ENCODE results near the gene PCSK9. TPM values are rescaled to one million over a fixed set of nuclear protein-coding genes. Genes with fewer than 3 reads are reported as not detected.

Gene PCSK9
- total and polyA plus RNA-seq, 9 of the 15 experiments (the other 6 are each of a cell fraction or from before 2014, with no cell fraction given) = 3.2 to 58.6 (median 24.7) TPM

DNA sequence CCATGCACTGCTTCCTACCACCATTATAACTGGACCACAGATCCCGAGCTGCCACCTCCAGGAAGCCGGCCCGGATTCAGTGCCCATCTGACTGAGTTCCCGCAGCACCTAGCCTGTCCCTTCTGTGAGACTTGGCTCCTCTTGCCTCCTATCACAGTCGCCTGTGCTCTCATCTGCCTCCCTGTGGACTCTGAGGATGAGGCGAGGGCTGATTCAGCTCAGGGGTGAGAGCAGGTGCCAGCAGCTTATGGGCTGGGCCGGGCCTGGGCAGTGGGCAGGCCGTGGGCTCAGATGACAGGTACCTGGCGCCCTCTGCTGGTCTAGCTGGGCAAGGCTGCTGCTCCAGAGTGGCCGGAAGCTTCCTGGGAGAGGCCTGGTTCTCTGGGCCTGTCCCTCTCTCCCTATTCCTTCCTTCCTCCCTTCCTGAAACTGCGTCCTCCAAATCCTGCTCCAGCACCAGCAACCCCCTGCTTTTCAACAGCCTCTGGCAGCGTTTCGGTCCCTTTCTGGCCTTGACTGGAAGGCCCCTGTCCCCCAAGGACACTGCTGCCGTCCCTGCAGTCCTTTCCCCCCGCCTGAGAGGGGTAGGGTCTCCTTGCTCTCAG, 17.3 kb upstream of the PCSK9 start (continued):
- TF ChIP-seq ZNF197 (CRISPR knock-in tag; IDR thresholded peaks at IDR 0.05; ENCODE audit: low read depth) = no peak
- no peak for TF ChIP-seq RBM15 (IDR thresholded peaks at IDR 0.05; ENCODE audit: insufficient read depth, low read length)
- TF ChIP-seq ZNF124 (CRISPR knock-in tag; IDR thresholded peaks at IDR 0.05) = no peak
- TF ChIP-seq ZNF717 (CRISPR knock-in tag; IDR thresholded peaks at IDR 0.05) = no peak
- TF ChIP-seq IRF2 (CRISPR knock-in tag; IDR thresholded peaks at IDR 0.05) = no peak
- no peak for TF ChIP-seq ELF4 (CRISPR knock-in tag; IDR thresholded peaks at IDR 0.05)
- no peak for TF ChIP-seq ASH1L (IDR thresholded peaks at IDR 0.05; ENCODE audit: borderline replicate concordance, low read depth, partially characterized antibody)
- TF ChIP-seq HMG20A (CRISPR knock-in tag; conservative IDR thresholded peaks at IDR 0.05) = no peak
- TF ChIP-seq, protein P1, sequence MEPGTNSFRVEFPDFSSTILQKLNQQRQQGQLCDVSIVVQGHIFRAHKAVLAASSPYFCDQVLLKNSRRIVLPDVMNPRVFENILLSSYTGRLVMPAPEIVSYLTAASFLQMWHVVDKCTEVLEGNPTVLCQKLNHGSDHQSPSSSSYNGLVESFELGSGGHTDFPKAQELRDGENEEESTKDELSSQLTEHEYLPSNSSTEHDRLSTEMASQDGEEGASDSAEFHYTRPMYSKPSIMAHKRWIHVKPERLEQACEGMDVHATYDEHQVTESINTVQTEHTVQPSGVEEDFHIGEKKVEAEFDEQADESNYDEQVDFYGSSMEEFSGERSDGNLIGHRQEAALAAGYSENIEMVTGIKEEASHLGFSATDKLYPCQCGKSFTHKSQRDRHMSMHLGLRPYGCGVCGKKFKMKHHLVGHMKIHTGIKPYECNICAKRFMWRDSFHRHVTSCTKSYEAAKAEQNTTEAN (CRISPR knock-in tag; IDR thresholded peaks at IDR 0.05) = no peak
- TF ChIP-seq FOXA1 (IDR thresholded peaks at IDR 0.05; ENCODE audit: borderline replicate concordance) = no peak
- TF ChIP-seq, protein P2, sequence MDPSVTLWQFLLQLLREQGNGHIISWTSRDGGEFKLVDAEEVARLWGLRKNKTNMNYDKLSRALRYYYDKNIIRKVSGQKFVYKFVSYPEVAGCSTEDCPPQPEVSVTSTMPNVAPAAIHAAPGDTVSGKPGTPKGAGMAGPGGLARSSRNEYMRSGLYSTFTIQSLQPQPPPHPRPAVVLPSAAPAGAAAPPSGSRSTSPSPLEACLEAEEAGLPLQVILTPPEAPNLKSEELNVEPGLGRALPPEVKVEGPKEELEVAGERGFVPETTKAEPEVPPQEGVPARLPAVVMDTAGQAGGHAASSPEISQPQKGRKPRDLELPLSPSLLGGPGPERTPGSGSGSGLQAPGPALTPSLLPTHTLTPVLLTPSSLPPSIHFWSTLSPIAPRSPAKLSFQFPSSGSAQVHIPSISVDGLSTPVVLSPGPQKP (CRISPR knock-in tag; IDR thresholded peaks at IDR 0.05) = no peak
- no peak for TF ChIP-seq TCFL5 (CRISPR knock-in tag; conservative IDR thresholded peaks at IDR 0.05)
- TF ChIP-seq, protein P3, sequence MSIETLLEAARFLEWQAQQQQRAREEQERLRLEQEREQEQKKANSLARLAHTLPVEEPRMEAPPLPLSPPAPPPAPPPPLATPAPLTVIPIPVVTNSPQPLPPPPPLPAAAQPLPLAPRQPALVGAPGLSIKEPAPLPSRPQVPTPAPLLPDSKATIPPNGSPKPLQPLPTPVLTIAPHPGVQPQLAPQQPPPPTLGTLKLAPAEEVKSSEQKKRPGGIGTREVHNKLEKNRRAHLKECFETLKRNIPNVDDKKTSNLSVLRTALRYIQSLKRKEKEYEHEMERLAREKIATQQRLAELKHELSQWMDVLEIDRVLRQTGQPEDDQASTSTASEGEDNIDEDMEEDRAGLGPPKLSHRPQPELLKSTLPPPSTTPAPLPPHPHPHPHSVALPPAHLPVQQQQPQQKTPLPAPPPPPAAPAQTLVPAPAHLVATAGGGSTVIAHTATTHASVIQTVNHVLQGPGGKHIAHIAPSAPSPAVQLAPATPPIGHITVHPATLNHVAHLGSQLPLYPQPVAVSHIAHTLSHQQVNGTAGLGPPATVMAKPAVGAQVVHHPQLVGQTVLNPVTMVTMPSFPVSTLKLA (conservative IDR thresholded peaks at IDR 0.05) = no peak
- no peak for TF ChIP-seq KLF13 (tag; IDR thresholded peaks at IDR 0.05; ENCODE audit: borderline replicate concordance, low read depth)
- peak; percentile 69 to 87 for TF ChIP-seq RAD21 (CRISPR knock-in tag; conservative IDR thresholded peaks at IDR 0.05 in 1 of 2, IDR thresholded peaks at IDR 0.05 in 1 of 2)
- TF ChIP-seq JUND (IDR thresholded peaks at IDR 0.05; ENCODE audit: borderline replicate concordance, low read depth, low read length) = no peak; the same call in 1 of the 2 replicates
- no peak; the same call in 2 of the 3 replicates for TF ChIP-seq JUND (tag; IDR thresholded peaks at IDR 0.05; ENCODE audit: borderline replicate concordance, low read depth, low read length)
- TF ChIP-seq HSF4 (CRISPR knock-in tag; IDR thresholded peaks at IDR 0.05; ENCODE audit: borderline replicate concordance) = no peak
- no peak for TF ChIP-seq OTX1 (CRISPR knock-in tag; IDR thresholded peaks at IDR 0.05)
